Gastrocnemius medialis (tissue), 4 donors: ENCODE data around the gene ACTL7A. TPM values are rescaled to one million over a fixed set of nuclear protein-coding genes. Genes with fewer than 3 reads are reported as not detected.

Source experiments
- ATAC-seq, 2 donors: fragments of 150-250 bp; one replicate each; pipeline ENCODE4 v1.9.1; 2016
- DNase-seq, 2 donors: peaks; one replicate each; pipeline ENCODE4 v3.0.0-alpha.2; 2019
- H3K27ac ChIP-seq, 4 donors: fragments of 200-600 bp; sonication (generic); 1 replicate in 1 of 4; 2 replicates in 3 of 4; pipeline ENCODE4 v1.5.1; 2016 to 2018; ENCODE audit warnings: mild to moderate bottlenecking in 2 of 4, moderate library complexity in 1 of 4
- H3K27me3 ChIP-seq, 3 donors: fragments of 200-600 bp; sonication (generic) in 2 of 3; 1 replicate in 1 of 3; 2 replicates in 2 of 3; pipeline versions ENCODE4 v1.5.1 to v1.6.0; 2016 to 2019; ENCODE audit warnings: mild to moderate bottlenecking in 1 of 3, moderate library complexity in 1 of 3
- H3K36me3 ChIP-seq, 2 donors: fragments of 200-600 bp; sonication (generic) in 1 of 2; one replicate each; pipeline ENCODE4 v1.5.1; 2017 to 2018
- H3K4me1 ChIP-seq, 2 donors: fragments of 200-600 bp; sonication (generic) in 1 of 2; one replicate each; pipeline ENCODE4 v1.5.1; 2016 to 2017; ENCODE audit warnings: mild to moderate bottlenecking in 2 of 2
- H3K4me3 ChIP-seq, 4 donors: fragments of 200-600 bp; sonication (generic) in 3 of 4; 1 replicate in 1 of 4; 2 replicates in 3 of 4; pipeline ENCODE4 v1.5.1; 2016 to 2019; ENCODE audit warnings: mild to moderate bottlenecking in 2 of 4
- H3K9me3 ChIP-seq, 3 donors: fragments of 200-600 bp; sonication (generic) in 2 of 3; 1 replicate in 1 of 3; 2 replicates in 2 of 3; pipeline ENCODE4 v1.5.1; 2016 to 2019
- CTCF ChIP-seq, 5 experiments: fragments of 450-650 bp in 3 of 5; fragments of 200-600 bp in 2 of 5; sonication (generic) in 2 of 5; IDR thresholded peaks in 4 of 5; conservative IDR thresholded peaks in 1 of 5; 1 replicate in 4 of 5; 2 replicates in 1 of 5; pipeline ENCODE4 v1.5.1; 2016 to 2019; ENCODE audit warnings: antibody characterized with exemption in 5 of 5, mild to moderate bottlenecking in 3 of 5, moderate library complexity in 3 of 5
- POLR2A ChIP-seq, 2 donors: fragments of 450-650 bp; IDR thresholded peaks; one replicate each; pipeline ENCODE4 v1.6.1; 2017; ENCODE audit warnings: antibody characterized with exemption in 2 of 2, mild to moderate bottlenecking in 2 of 2, moderate library complexity in 2 of 2
- in situ Hi-C, 4 donors: fragments of 200-750 bp; cut with MboI; loops; one replicate each; pipeline versions ENCODE4 v1.15.0 to v1.8.0; 2017; ENCODE audit warnings: low sequenced_read_pairs in 4 of 4
- intact Hi-C: fragments of 100-400 bp; cut with DNase I; formaldehyde crosslinking; loops from one replicate; pipeline ENCODE4 v1.15.1; 2023; ENCODE audit warnings: low total_unique reads
- total RNA-seq, 4 donors: library from RNA; depleted of rRNA; stranded (reverse); fragments of >200 nt; gene quantifications; one replicate each; pipeline versions ENCODE4 v1.1.0 to v1.2.3, GENCODE V29; 2016

ACTL7A gene
- total RNA-seq, 4 donors from 2014 or later = not detected

DNA sequence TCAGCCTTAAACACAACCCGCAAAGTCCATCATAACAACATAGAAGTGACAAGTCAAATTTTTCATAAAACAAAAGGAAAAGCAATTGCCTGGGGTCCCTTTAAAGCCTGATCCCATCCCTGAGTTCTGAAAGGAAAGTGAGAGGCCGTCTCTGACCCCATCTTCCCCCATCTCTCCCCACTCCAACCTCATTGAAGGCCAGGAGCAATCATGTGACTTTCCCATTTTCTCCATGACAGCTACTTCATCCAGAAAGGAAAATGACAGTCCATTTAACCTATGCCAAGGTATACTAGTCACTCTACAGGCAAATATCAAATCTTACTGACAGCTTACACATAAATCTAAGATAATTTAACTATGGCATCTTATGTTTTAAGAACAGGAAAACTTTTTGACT lies 15.5 kb downstream of the ACTL7A start:
- DNase-seq (no peak), ATAC-seq (no peak)
- no peaks in the 10 kb centered on the region for H3K4me1 ChIP-seq
- in situ Hi-C loops = no loop called here
- no peak overlapping the region for H3K4me3 ChIP-seq
- H3K36me3 ChIP-seq = peaks cover 2 to 97% of the 10 kb centered on the region in 2 donors
- TF ChIP-seq CTCF (IDR thresholded peaks at IDR 0.05 in 4 of 5, conservative IDR thresholded peaks at IDR 0.05 in 1 of 5) = no peak
- H3K27me3 ChIP-seq = no peaks in the 10 kb centered on the region
- intact Hi-C loops = no loop called here
- H3K9me3 ChIP-seq = no peaks in the 10 kb centered on the region
- H3K27ac ChIP-seq = no peak overlapping the region

DNA sequence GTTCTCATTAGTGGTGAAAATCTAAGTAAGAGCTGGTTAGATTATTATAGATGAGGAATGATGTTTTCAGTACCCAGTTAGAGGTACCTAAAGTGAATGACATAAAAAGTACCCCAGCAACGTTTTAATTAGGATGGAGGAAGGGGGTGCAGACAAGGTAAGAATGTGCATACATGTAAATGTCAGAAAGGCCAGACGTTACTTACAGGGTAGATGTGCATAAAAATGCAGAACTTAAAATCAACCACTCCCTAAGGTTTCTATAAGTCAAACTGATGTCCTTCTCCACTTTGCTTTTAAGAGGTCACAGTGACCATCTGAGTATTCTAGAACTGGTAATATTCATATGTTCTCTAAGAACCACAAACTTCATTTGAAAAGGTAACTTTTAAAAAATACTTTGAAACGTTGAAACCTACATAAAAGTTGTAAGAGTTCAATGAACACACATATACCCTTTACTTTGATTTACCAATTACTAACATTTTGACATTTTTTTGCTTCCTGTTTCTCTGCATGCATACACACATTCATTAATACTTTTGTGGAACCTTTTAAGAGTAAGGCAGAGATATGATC lies 18.8 kb downstream of the ACTL7A start:
- in situ Hi-C loops (no loop called here), intact Hi-C loops (no loop called here)
- H3K4me3 ChIP-seq = no peak overlapping the region
- no peak for ATAC-seq
- DNase-seq = no peak
- TF ChIP-seq POLR2A (IDR thresholded peaks at IDR 0.05) = no peak
- no peaks in the 10 kb centered on the region for H3K4me1 ChIP-seq
- no peaks in the 10 kb centered on the region for H3K27me3 ChIP-seq
- H3K9me3 ChIP-seq = no peaks in the 10 kb centered on the region
- no peak overlapping the region for H3K27ac ChIP-seq
- H3K36me3 ChIP-seq = peaks cover 2 to 65% of the 10 kb centered on the region in 2 donors

DNA sequence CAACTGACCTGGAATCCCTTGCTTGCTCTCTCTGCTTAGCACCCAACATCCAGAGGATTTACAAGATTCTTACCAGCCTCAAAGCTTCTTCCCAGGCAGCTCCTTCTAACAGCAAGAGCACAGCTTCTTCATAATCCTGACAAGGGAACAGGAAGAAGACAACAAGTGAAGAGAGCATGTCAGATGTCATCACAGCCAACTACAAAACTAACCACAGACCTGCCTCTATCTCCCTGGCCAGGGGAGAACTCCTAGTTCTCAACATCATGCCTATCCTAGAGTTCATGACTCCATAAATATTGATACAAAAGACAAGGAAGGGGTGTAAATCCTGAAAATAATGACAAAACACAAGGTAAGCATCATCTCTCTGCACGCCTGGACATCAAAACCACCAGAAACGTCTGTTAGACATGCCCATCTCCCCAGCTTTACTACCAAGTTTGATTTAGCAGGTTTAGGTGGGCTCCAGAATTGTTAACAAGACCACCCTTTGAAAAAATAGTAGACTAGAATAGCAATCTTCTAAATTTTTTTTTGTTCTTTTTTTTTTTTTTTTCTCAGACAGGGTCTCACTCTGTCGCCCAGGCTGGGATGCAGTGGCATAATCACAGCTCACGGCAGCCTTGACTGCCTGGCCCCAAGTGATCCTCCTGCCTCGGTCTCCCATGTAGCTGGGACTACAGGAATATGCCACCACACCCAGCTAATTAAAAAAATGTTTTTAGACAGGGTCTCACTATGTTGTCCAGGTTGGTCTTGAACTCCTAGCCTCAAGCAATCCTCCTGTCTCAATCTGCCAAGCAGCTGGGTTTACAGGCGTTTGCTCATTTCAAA lies 20.2 kb downstream of the ACTL7A start:
- H3K36me3 ChIP-seq = peaks cover 2 to 51% of the 10 kb centered on the region in 2 donors
- H3K27me3 ChIP-seq = no peaks in the 10 kb centered on the region
- H3K27ac ChIP-seq = no peak overlapping the region
- TF ChIP-seq POLR2A (IDR thresholded peaks at IDR 0.05) (no peak), CTCF (IDR thresholded peaks at IDR 0.05 in 4 of 5, conservative IDR thresholded peaks at IDR 0.05 in 1 of 5) (no peak)
- no peak for DNase-seq
- H3K4me3 ChIP-seq = no peak overlapping the region
- intact Hi-C loops (no loop called here), in situ Hi-C loops (no loop called here)
- ATAC-seq = no peak
- no peaks in the 10 kb centered on the region for H3K9me3 ChIP-seq
- no peaks in the 10 kb centered on the region for H3K4me1 ChIP-seq

- H3K27me3 ChIP-seq = no peaks in the 10 kb centered on the region
- H3K4me3 ChIP-seq = no peak overlapping the region
- H3K27ac ChIP-seq = no peak overlapping the region
- no peak for ATAC-seq
- no peak for DNase-seq
- intact Hi-C loops = no loop called here
- H3K9me3 ChIP-seq = no peaks in the 10 kb centered on the region
- in situ Hi-C loops = no loop called here
- peaks cover under 1 to 43% of the 10 kb centered on the region in 2 donors for H3K36me3 ChIP-seq
- TF ChIP-seq CTCF (IDR thresholded peaks at IDR 0.05 in 4 of 5, conservative IDR thresholded peaks at IDR 0.05 in 1 of 5) = no peak
- TF ChIP-seq POLR2A (IDR thresholded peaks at IDR 0.05) = no peak
- H3K4me1 ChIP-seq = no peaks in the 10 kb centered on the region
These were observed 21.0 kb downstream of the ACTL7A start for GRCh38 chr9:108883085-108883484.

- DNase-seq (no peak), ATAC-seq (no peak)
- no peaks in the 10 kb centered on the region for H3K4me1 ChIP-seq
- TF ChIP-seq POLR2A (IDR thresholded peaks at IDR 0.05) = no peak
- TF ChIP-seq CTCF (IDR thresholded peaks at IDR 0.05 in 4 of 5, conservative IDR thresholded peaks at IDR 0.05 in 1 of 5) = no peak
- peaks cover 0 to 36% of the 10 kb centered on the region in 2 donors for H3K36me3 ChIP-seq
- no peaks in the 10 kb centered on the region for H3K27me3 ChIP-seq
- no peak overlapping the region for H3K4me3 ChIP-seq
- no peaks in the 10 kb centered on the region for H3K9me3 ChIP-seq
- H3K27ac ChIP-seq = no peak overlapping the region
- intact Hi-C loops = no loop called here
- in situ Hi-C loops = no loop called here
These were observed 22.6 kb downstream of the ACTL7A start for GRCh38 chr9:108884701-108885100.
